Spleen (tissue), 7 donors: ENCODE measurements around the gene SMARCA4.

Source experiments
- POLR2A ChIP-seq, 3 donors: fragments of 450-650 bp; IDR thresholded peaks; one replicate each; pipeline ENCODE4 v1.5.1; 2017; ENCODE audit warnings: antibody characterized with exemption in 3 of 3, mild to moderate bottlenecking in 1 of 3
- TF ChIP-seq, protein P1 (sequence below), 11 experiments: fragments of 200-600 bp in 7 of 11; fragments of 450-650 bp in 4 of 11; sonication (generic) in 4 of 11; IDR thresholded peaks in 8 of 11; conservative IDR thresholded peaks in 3 of 11; 1 replicate in 7 of 11; 2 replicates in 4 of 11; pipeline versions ENCODE4 v1.4.0 to v1.8.0; 2016 to 2021; ENCODE audit warnings: antibody characterized with exemption in 11 of 11, inconsistent platforms in 4 of 11, mild to moderate bottlenecking in 1 of 11
- donor health status: DM: no; HTN: no; CAD: no; lungs with moderate emphysema.
- donor health status: DM: no; HTN: no; CAD: no.
- donor health status: DM: no; HTN: no; CAD: no.

DNA sequence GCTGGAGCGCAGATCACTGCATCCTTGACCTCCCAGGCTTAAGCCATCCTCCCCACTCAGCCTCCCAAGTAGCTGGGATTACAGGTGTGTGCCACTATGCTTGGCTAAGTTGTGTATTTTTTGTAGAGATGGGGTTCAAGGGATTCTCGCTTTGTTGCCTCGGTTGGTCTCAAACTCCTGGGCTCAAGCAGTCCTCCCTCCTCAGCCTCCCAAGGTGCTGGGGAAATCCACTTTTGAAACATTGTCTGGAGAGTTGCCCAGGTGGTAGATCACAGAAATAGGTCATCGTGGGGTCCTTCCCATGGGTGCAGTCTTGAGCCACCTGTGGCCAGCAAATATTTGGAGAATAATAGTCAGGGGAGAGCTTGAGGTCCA lies 133.7 kb downstream of the SMARCA4 start:
- no peak for TF ChIP-seq POLR2A (IDR thresholded peaks at IDR 0.05)
- TF ChIP-seq, protein P1, sequence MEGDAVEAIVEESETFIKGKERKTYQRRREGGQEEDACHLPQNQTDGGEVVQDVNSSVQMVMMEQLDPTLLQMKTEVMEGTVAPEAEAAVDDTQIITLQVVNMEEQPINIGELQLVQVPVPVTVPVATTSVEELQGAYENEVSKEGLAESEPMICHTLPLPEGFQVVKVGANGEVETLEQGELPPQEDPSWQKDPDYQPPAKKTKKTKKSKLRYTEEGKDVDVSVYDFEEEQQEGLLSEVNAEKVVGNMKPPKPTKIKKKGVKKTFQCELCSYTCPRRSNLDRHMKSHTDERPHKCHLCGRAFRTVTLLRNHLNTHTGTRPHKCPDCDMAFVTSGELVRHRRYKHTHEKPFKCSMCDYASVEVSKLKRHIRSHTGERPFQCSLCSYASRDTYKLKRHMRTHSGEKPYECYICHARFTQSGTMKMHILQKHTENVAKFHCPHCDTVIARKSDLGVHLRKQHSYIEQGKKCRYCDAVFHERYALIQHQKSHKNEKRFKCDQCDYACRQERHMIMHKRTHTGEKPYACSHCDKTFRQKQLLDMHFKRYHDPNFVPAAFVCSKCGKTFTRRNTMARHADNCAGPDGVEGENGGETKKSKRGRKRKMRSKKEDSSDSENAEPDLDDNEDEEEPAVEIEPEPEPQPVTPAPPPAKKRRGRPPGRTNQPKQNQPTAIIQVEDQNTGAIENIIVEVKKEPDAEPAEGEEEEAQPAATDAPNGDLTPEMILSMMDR (IDR thresholded peaks at IDR 0.05 in 8 of 11, conservative IDR thresholded peaks at IDR 0.05 in 3 of 11), result no peak
